Measurements from ENCODE around the gene FAAP100.
"Not testable (repeated sequence)": the region's sequence is repeated elsewhere in the genome, so short reads cannot be mapped to it uniquely, and the experiment has no call there.

The FAAP100 gene

GRCh38 chr17:81539961-81540675 lies 12.0 kb downstream of the FAAP100 start:
- DNase-seq (ENCODE audit: low read depth in 1 of 2, low spot score in 1 of 2), result no peak

GRCh38 chr17:81539571-81539900 lies 12.6 kb downstream of the FAAP100 start:
- DNase-seq (ENCODE audit: low read depth in 1 of 2, low spot score in 1 of 2), result no peak

- no peak for DNase-seq (ENCODE audit: low read depth in 1 of 2, low spot score in 1 of 2)
Observed at GRCh38 chr17:81538651-81539570, 13.2 kb downstream of the FAAP100 start.

- no peak for DNase-seq (ENCODE audit: low read depth in 1 of 2, low spot score in 1 of 2)
Observed at GRCh38 chr17:81537856-81538555, 14.1 kb downstream of the FAAP100 start.

- no peak for DNase-seq (ENCODE audit: low read depth in 1 of 2, low spot score in 1 of 2)
Observed at GRCh38 chr17:81537343-81537855, 14.8 kb downstream of the FAAP100 start.

- DNase-seq (ENCODE audit: low read depth in 1 of 2, low spot score in 1 of 2), result no peak
Observed at GRCh38 chr17:81536299-81537290, 15.6 kb downstream of the FAAP100 start.

GRCh38 chr17:81535480-81536298 lies 16.5 kb downstream of the FAAP100 start:
- DNase-seq (ENCODE audit: low read depth in 1 of 2, low spot score in 1 of 2), result no peak

GRCh38 chr17:81535007-81535328 lies 17.2 kb downstream of the FAAP100 start:
- no peak for DNase-seq (ENCODE audit: low read depth in 1 of 2, low spot score in 1 of 2)

GRCh38 chr17:81534157-81535006 lies 17.8 kb downstream of the FAAP100 start:
- DNase-seq (ENCODE audit: low read depth in 1 of 2, low spot score in 1 of 2), result no peak

GRCh38 chr17:81533339-81534141 lies 18.6 kb downstream of the FAAP100 start:
- no peak for DNase-seq (ENCODE audit: low read depth in 1 of 2, low spot score in 1 of 2)

- DNase-seq (ENCODE audit: low read depth in 1 of 2, low spot score in 1 of 2), result no peak
Observed at GRCh38 chr17:81532490-81533287, 19.5 kb downstream of the FAAP100 start.

GRCh38 chr17:81531998-81532404 lies 20.2 kb downstream of the FAAP100 start:
- DNase-seq (ENCODE audit: low read depth in 1 of 2, low spot score in 1 of 2), result not testable (repeated sequence)

- DNase-seq (ENCODE audit: low read depth in 1 of 2, low spot score in 1 of 2), result not testable (repeated sequence)
Observed at GRCh38 chr17:81531013-81531412, 21.1 kb downstream of the FAAP100 start.

GRCh38 chr17:81529437-81529803 lies 22.7 kb downstream of the FAAP100 start:
- no peak for DNase-seq (ENCODE audit: low read depth in 1 of 2, low spot score in 1 of 2)

- no peak for DNase-seq (ENCODE audit: low read depth in 1 of 2, low spot score in 1 of 2)
Observed at GRCh38 chr17:81528651-81529436, 23.3 kb downstream of the FAAP100 start.

- DNase-seq (ENCODE audit: low read depth in 1 of 2, low spot score in 1 of 2), result no peak
Observed at GRCh38 chr17:81528384-81528650, 23.8 kb downstream of the FAAP100 start.
